Measurements from ENCODE around the gene TBC1D1. TPM values are rescaled to one million over a fixed set of nuclear protein-coding genes. Genes with fewer than 3 reads are reported as not detected.

The TBC1D1 gene
- total RNA-seq, 1 donor from 2014 or later = 133 TPM

GRCh38 chr4:37934096-37934495 is 43.2 kb downstream of the TBC1D1 start:
- no peaks in the 10 kb centered on the region for H3K36me3 ChIP-seq (ENCODE audit: control insufficient read depth, insufficient read depth, low read length)
- H3K27me3 ChIP-seq (ENCODE audit: control insufficient read depth, insufficient read depth, low read length) = no peaks in the 10 kb centered on the region
- no peak overlapping the region for H3K4me3 ChIP-seq (ENCODE audit: low read depth, low read length)
- no peak for DNase-seq (ENCODE audit: low read depth)
- no peak for TF ChIP-seq CTCF (IDR thresholded peaks at IDR 0.05; ENCODE audit: insufficient read depth, low read length, poor library complexity, severe bottlenecking)

GRCh38 chr4:37934609-37935008 is 43.7 kb downstream of the TBC1D1 start:
- Histone ChIP-seq H3K27me3 (ENCODE audit: control insufficient read depth, insufficient read depth, low read length) (no peaks in the 10 kb centered on the region), H3K36me3 (ENCODE audit: control insufficient read depth, insufficient read depth, low read length) (no peaks in the 10 kb centered on the region), H3K4me3 (ENCODE audit: low read depth, low read length) (no peak overlapping the region)
- no peak for TF ChIP-seq CTCF (IDR thresholded peaks at IDR 0.05; ENCODE audit: insufficient read depth, low read length, poor library complexity, severe bottlenecking)
- DNase-seq (ENCODE audit: low read depth) = no peak

GRCh38 chr4:37935026-37935425 is 44.1 kb downstream of the TBC1D1 start:
- Histone ChIP-seq H3K4me3 (ENCODE audit: low read depth, low read length) (no peak overlapping the region), H3K36me3 (ENCODE audit: control insufficient read depth, insufficient read depth, low read length) (no peaks in the 10 kb centered on the region), H3K27me3 (ENCODE audit: control insufficient read depth, insufficient read depth, low read length) (no peaks in the 10 kb centered on the region)
- no peak for TF ChIP-seq CTCF (IDR thresholded peaks at IDR 0.05; ENCODE audit: insufficient read depth, low read length, poor library complexity, severe bottlenecking)
- DNase-seq (ENCODE audit: low read depth) = no peak

GRCh38 chr4:37936889-37937498 is 46.1 kb downstream of the TBC1D1 start:
- no peaks in the 10 kb centered on the region for H3K27me3 ChIP-seq (ENCODE audit: control insufficient read depth, insufficient read depth, low read length)
- DNase-seq (ENCODE audit: low read depth) = no peak
- H3K36me3 ChIP-seq (ENCODE audit: control insufficient read depth, insufficient read depth, low read length) = no peaks in the 10 kb centered on the region
- H3K4me3 ChIP-seq (ENCODE audit: low read depth, low read length) = no peak overlapping the region
- no peak for TF ChIP-seq CTCF (IDR thresholded peaks at IDR 0.05; ENCODE audit: insufficient read depth, low read length, poor library complexity, severe bottlenecking)

- no peaks in the 10 kb centered on the region for H3K27me3 ChIP-seq (ENCODE audit: control insufficient read depth, insufficient read depth, low read length)
- no peaks in the 10 kb centered on the region for H3K36me3 ChIP-seq (ENCODE audit: control insufficient read depth, insufficient read depth, low read length)
- no peak overlapping the region for H3K4me3 ChIP-seq (ENCODE audit: low read depth, low read length)
- TF ChIP-seq CTCF (IDR thresholded peaks at IDR 0.05; ENCODE audit: insufficient read depth, low read length, poor library complexity, severe bottlenecking) = no peak
- DNase-seq (ENCODE audit: low read depth) = no peak
Measured at GRCh38 chr4:37938208-37938607, 47.3 kb downstream of the TBC1D1 start.

- Histone ChIP-seq H3K4me3 (ENCODE audit: low read depth, low read length) (no peak overlapping the region), H3K27me3 (ENCODE audit: control insufficient read depth, insufficient read depth, low read length) (no peaks in the 10 kb centered on the region), H3K36me3 (ENCODE audit: control insufficient read depth, insufficient read depth, low read length) (no peaks in the 10 kb centered on the region)
- TF ChIP-seq CTCF (IDR thresholded peaks at IDR 0.05; ENCODE audit: insufficient read depth, low read length, poor library complexity, severe bottlenecking) = no peak
- no peak for DNase-seq (ENCODE audit: low read depth)
Measured at GRCh38 chr4:37946503-37947179, 55.8 kb downstream of the TBC1D1 start.
